Measurements from ENCODE around the gene CTIF.
"Not testable (repeated sequence)": the region's sequence is repeated elsewhere in the genome, so short reads cannot be mapped to it uniquely, and the experiment has no call there.

Gene CTIF

DNA sequence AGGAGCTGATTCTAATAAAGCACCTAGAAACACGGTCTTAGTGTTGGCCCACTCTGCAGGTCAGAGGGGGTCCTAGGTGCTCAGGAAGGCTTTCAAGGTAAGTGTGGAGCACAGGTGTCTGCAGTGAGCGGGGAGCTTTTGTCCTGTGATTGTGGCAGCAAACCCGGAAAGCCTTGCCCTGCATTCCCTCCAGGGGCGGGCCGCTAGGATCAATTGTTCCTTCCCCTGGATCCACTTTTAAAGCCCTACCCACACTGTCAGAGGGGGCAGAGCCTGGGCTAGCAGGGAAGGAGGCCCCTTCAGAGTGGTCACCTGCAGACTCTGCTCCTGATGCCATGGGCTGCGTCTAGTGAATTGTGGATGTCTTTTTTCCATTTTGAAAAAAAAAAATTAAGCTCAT, 176.0 kb downstream of the CTIF start:
- no peak for DNase-seq

DNA sequence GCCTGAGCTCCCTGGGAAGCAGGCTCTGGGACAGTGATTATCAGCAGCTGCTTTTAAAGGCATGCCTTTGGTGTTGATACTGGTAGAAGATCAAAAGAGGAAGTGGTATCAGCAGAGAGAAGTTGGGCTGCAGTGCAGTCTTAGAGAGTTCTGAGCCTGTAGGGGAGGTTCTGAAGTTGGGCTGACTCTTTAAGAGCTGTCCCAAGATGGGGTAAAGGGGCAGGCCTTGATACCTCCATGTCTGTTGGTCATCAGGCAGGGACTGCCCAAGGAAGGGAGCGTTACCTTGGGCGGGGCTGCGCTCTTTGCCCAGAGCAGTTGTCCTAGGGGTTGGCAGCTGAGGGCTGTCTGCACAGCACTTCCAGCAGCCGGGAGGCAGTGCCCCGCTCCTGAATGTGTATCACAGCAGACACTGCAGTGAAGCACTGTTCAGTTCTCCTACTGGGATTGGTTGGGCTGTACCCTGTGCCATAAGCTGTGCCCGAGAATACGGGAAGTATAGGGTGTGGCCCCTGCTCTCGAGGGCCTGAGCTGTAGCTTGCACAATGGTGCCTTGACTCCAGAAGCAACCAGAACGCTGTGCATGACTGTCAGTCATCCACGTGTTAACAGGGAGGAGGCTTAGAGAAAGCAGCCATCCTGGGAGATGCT, 177.0 kb downstream of the CTIF start:
- peak; percentile 87 to 95 (median 94) for DNase-seq

DNA sequence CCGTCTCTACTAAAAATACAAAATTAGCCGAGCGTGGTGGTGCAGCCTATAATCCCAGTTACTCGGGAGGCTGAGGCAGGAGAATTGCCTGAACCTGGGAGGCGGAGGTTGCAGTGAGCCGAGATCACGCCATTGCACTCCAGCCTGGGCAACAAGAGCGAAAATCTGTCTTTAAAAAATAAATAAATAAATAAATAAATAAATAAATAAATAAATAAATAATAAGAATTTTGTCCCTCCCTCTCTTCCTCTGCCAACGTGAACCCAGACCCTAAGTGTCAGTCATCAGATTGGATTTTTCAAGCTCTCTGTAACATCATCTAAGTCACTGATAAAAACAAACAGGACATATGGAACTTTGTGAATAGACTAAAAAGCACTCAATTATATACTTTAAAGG, 178.4 kb downstream of the CTIF start:
- DNase-seq = not testable (repeated sequence)

DNA sequence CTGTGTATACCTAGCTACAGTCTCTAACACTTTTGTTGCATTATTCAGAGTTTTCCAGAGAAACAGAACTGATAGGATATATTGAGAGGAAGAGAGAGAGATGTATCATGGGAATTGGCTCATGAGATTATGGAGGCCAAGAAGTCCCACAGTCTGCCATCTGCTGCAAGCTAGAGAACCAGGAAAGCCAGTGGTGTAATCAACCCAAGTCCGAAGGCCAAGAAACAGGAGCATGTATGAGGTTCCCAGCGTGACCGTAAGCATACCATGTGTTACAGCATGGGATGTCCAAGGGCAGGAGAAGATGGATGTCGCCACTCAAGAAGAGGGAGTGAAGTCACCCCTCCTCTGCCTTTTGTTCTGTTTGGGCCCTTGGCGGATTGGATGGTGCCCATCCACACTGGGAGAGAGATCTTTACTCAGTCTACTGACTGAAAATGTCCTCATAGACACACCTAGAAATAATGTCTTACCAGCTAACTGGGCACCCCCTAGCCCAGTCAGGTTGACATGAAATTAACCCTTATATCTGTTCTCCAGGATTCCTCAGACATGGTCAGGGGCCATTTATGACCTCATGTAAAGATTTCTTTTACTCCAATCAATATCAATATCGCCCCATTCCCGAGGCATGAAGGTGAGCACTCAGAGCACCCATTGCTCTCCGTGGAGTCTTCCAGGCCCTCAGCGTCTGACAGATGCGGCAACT, 179.6 kb downstream of the CTIF start:
- DNase-seq = no peak

DNA sequence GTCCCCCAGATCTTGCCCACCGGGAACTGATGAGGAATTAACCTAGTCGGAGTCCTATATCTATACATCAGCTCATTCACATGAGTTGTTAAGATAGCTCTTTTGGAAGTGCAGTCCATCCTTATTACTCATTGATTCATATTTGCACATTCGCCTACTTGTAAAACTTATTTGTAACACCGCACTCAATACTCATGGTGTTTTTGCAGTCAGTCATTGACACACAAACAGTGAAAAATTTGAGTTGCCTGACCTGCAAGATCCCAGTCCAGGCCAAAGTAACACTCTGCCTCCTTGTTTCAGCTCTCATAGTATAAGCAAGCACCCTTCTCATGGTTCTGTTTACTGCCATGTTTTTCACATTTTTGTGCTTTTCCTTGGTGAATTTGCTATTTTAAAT, 180.6 kb downstream of the CTIF start:
- DNase-seq = no peak

DNA sequence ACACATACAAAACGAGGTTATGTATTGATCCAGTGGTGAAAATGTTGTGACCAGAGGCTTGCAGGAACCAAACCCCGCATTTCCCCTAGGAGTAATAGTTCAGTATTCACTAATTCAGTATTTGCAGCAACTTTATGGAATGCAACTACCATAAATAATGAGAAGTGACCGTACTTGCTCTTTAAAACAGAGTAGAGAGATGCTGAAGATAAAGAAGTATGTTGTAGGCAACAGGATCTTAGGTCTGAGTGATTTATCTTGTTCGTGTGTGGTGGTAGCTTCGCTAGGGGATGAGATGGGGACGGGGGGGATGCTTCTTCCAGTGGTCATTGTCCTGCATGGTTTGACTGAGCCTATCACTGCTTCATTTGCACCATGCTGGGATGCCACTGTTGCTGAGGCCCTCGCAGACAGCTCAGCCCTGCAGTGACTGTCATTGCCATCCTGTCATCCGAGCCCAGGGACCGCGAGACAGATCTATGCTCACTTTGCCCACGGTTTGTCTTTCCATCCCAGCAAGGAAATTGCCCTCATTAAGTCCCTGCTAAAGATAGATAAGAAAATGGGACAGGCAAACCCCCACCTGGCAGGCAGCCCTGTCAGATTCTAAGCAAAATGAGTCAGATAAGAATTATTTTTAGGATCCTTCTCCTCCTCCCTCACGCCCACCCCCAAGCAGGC, 181.3 kb downstream of the CTIF start:
- DNase-seq = no peak

DNA sequence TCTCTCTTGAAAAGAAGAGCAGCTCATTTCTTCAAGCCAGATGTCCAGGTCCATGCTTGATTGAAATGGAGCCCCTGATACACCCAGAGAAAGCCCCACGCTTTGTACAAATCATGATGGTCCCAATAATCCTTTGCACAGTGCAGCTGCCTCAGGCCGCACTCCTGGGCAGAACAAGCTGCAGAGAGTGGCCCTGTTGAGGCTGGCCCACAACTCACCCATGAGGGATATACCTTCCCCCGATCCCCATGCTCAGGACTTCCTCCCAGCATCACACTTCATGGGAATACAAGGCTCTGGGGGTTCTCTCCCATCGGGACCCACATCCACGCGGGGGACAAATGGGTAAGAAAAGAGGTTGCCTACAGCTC, 181.8 kb downstream of the CTIF start:
- DNase-seq = no peak

DNA sequence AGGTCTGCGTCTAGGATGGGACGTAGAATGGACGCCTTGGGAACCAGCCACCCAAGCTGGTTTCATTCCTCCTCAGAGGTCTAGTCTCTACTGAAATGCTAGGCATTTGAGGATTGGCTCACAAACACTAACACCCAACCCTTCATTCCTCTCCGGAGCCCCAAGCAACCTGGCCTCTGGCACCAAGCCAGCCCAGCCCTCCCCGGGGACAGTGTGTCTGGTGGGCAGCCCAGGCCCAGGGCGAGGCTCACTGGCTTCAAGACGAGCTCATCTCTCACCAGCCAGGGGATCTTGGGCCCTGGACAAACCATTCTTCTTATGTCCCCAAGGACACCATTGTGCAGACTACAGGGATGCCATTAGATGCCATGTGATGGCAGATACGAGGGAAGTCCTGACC, 182.5 kb downstream of the CTIF start:
- no peak for DNase-seq

DNA sequence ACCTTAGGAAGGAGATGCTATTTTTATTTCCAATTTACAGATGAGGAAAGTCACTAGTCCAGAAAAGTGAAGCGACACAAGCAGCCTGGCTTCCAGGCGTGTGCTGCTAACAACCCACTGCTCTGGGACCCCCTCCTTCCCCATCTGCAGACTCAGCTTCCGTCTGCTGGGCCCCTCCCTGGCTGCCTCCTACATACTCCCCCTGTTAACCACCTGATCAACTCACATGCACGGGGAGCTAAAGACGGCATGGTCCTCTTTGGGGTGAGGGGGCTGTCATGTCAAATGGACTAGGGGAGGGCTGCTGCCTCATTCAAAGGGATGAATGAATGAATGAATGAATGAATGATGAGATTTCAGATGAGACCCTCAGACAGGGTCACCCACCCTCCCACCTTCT, 184.2 kb downstream of the CTIF start:
- no peak for DNase-seq

DNA sequence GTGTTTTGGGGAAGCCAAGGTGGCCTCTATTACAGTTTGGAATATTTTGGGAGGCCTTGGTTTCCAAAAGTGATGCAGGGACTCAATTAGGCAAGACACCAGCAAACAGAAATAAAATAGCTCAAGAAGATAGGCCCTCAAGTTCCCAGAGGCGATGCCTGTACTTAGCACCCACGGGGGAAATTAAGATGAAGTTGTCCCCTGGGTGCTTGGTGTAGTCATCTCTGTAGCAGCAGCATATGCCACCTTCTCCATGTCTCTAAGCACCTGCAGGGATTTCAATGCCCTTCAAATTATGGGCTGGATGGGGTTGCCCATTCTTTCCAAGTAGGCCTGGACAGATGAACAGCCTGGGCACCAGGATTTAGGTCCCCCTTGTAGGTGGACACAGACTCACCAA, 185.0 kb downstream of the CTIF start:
- DNase-seq = no peak

DNA sequence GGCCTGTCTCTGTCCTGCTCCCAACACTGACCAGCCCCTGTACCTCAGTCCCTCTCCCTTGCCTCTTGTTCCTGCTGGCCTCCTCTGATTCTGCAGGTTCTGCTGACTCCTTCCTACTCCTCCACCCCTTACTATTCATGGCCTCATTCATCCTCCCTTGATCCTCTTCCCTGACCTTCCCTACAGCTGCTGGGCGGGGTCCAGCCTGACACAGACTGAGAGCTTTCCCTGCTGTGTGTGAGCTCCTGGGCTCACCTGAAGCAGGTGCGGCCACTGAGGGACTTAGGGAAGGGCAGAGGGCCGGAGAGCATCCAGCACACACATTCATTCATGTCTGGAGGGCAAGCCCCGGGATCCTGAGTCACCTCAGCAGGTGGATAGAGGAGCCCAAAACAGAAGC, 185.6 kb downstream of the CTIF start:
- DNase-seq = no peak

DNA sequence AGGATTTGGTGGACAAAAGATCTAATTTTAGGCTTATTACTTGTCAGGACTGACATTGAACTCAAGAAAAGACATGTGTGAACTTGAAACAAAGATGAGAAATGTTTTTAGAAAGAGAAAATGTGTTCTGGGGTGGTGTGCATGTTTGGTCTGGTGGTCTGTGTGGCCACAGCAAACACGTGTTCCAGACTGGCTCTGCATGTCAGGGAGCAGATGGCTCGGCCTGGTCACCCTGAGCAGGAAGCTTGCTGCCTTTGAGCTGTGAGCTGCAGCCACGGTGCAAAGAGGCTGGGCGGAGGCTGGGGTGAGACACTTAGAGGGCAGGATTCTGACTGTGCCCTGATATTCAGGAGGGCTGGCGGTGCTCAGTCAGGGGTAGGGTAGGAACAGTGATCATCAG, 186.1 kb downstream of the CTIF start:
- DNase-seq = no peak

DNA sequence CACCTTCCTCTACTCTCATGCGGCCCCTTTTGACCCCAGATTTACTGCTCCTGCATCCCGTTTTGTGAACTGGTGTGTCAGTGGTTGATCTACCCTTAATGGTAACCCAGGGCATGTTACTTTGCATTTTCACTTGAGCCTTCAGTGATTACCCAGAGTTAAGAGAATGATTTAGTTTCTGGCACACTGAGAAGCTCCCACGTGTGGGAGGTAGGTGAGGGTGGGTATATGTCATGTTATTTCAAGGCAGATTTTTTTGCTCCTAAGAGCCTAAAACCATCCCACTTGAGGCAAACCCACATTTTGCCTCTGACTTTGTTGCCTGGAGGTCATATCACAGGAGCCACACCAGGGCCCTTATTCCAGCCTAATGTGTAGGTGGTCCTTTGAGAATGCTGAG, 186.7 kb downstream of the CTIF start:
- peak in 1 of 4 experiments; percentile 21 for DNase-seq

DNA sequence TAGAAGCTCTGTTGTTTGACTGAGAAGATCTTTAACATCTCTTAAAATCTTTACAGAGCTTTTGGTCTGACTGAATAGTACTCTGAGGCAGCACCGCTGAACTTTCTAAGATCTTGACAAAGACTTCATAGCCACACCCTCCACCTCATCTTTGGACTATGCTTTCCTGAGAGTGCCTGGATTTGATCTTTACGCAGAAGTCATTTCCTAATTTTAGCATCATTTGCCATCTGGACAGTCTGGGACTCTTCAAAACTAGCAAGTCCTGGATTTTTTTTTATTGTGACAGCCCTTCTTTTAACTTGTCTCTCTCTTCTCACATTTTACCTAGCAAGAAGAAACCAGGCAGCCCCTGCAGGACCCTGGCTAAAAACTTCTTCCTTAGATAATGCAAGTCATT, 188.8 kb downstream of the CTIF start:
- DNase-seq = no peak

DNA sequence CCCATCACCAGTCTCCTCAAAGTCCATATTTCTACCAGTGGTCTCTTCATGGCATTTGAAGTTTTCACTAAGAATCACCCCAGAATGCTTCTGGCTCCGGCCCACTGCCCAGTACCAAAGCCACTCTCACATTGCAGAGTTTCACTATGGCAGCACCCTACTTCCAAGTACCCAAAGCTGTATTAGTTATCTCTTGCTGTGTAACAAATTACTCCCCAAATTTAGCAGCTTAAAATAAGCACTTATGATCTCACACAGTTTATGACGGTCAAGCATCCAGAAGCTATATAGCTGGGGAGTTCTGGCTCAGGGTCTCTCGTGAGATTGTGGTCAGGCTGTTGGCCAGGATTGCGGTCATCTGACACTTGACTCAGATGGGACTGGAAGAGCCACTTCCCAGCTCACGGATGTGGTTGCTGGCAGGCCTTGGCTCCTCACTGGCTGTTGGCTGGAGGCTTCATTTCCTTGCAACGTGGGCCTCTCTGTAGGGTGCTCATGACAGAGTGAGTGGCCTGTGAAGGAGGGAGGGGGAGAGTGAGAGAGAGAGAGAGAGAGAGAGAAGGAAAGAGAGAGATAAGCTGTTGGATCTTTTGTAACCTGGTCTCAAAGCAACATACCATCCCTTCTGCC, 189.5 kb downstream of the CTIF start:
- DNase-seq = peak; percentile 65 to 83 (median 78)

DNA sequence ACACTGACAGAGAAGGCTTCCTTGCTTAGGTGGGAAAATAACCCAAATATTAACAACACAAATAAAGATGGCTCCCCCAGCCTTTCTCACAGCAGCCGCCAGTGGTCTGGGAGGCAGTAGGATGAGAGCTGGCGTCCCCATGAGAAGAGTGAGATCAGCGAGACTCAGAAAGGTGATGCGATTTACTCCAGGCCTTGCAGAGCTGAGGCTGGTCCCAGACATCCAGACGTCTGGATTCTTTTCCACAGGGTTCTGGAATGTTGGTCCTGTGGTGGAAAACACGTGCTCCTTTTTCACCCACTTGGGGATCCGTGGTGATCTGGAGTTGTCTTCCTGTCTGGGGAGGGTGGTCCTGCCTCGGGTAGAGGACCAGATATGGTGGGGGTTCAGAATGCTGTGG, 190.6 kb downstream of the CTIF start:
- no peak for DNase-seq

DNA sequence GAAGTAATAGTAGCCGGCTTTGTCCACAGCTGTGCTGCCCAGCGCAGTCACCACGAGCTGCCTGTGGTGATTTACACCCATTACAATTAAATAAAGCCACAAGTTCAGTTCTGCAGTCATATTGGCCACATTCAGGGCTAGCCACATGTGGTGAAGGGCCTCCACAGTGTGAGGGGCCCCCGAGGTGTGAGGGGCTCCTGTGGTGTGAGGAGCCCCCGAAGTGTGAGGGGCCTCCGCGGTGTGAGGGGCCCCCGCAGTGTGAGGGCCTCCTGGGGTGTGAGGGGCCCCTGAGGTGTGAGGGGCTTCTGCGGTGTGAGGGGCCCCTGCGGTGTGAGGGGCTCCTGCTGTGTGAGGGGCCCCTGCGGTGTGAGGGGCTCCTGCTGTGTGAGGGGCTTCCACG, 191.2 kb downstream of the CTIF start:
- DNase-seq = no peak

DNA sequence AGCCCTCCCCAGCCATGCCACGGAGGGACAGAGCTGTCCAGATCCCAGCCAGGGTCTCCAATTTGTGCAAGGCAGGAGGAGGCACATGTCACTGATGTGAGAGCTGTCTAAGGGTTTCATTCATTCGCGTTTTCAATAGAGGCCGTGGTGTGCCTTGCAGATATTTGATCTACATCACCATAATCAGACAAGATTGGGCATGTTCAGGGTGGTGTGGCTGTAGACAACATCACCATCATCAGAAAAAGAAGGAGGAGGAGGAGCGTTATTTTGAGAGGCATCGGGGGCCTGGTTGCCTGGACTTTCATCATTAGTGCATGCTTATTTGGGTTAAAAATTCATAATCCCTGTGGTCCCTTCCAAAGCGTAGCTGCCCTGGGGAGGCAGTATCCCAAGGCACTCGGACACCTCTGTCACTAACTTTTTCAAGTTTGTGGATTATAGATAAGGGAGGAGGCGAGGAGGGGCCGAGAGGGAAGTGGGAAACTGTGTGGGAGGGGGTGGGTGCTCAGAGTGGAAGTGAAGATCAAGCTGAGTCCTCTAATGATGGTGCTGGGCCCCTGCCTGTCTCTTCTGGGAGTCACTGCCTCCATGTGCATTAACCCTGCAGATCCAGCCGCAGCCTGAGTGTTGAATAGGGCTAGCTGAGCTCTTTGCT, 194.1 kb downstream of the CTIF start:
- peak in 2 of 4 experiments; percentile 12 to 50 for DNase-seq

DNA sequence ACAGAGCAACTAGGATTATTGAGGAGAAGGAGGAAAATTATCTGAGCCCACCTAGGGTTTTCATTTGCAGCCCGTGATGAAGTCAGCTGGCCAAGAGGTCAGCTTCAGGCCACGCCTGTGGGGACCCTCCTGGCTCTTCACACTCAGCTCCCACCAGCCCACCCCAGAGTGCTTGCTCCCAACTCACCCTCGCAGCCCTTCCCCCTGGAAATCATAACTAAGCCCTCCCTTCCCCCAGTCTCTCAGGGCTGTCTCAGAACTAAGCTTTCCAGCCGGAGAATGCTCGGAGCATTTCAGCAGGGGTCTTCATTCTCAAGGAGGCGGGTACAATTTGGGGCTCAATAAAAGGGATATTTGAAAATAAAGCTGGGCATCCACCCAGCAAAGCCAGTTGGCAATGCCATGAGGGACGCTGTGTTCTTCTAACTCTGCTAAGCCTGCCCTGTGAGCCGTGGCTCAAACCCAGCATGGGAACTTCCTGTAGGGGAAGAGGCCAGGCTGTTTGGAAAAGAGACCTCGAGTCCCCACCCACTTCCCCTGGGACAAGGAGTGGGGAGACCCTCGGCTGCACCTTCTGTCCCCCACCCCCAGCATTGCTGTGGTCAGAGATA, 194.9 kb downstream of the CTIF start:
- no peak for DNase-seq

DNA sequence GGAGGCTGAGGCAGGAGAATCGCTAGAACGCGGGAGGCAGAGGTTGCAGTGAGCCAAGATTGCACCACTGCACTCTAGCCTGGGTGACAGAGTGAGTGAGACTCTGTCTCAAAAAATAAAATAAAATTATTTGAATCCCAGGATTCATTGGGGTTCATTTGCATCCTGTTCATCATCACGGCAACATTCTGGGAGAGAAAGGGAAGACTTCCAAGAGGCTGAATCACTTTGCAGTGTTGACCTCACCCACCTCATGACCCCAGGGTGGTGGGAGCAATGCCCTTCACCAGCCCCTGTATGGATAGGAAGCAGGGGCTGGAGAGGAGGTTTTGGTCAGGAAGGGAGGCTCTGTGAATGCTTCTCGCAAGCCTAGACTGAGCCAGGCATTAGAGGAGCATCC, 195.6 kb downstream of the CTIF start:
- no peak for DNase-seq

DNA sequence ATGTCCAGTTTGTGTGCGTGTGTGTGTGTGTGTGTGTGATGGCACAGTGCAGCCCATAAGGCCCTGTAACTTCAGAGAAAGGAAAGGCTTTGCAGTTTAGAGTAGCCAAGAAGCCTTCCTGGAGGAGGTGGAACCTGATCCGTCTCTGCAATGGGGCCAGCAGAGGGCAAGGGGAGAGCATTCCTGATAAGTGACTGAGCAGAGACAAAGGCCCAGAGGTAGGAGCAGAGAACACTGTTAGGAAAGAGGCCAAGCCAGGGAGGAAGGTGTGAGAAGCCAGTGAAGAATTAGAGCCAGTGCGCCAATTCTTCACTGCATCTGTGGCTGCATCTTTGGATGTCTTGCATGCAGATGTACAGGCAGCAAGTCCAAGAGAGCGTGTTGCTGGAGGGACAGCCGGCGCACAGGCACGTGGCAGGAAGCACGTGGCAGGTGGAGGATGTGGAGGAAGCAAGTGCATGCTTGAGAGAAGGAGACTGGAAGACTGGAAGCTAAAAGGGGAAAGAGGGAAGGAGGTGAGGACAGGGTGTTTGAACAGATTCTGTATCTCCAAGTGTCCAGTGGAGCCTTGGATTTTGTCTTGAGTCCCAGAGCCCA, 196.3 kb downstream of the CTIF start:
- DNase-seq = peak; percentile 25 to 60 (median 44)

DNA sequence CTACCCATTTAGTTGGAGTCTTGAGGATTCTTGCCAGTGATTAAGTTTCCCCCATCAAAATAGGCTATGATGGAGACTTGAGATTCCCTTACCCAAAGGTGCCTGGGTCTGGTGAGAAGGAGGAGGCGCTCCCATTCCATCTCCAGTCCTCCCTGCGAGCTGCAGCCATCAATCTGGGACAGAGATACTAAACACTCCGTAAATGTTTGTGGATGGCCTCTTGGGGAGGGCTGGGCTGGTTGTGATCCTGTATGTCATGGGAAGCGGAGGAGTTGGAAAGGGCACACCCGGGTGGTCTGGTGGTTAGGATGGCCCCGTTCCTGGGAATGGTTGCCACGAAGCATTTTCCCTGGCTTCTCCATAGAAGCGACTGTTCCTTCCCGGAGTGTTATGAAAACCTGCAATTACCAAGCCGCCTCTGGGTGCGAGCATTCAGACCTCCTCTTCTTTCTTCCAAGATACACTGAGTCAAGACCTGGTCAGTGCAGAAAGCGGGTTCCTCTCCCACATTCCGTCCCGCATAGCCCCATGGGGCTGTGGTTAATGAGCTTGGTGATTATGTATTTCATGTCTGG, 196.9 kb downstream of the CTIF start:
- no peak for DNase-seq
